Nephron progenitor cell (in vitro differentiated cells): Measurements from ENCODE around the gene ZFAND3.

Source experiments
- DNase-seq: peaks from one replicate; pipeline ENCODE4 v3.0.0; 2021
- H3K27ac Mint-ChIP-seq: 2 replicates; pipeline ENCODE4 v1.8.0; 2021; ENCODE audit warnings: mild to moderate bottlenecking, moderate library complexity, mixed read lengths
- H3K27me3 Mint-ChIP-seq: 2 replicates; pipeline ENCODE4 v1.8.0; 2021; ENCODE audit warnings: mild to moderate bottlenecking, low read depth, mixed read lengths; ENCODE audit not compliant: poor library complexity
- H3K36me3 Mint-ChIP-seq: 2 replicates; pipeline ENCODE4 v1.8.0; 2021; ENCODE audit warnings: low read depth, mixed read lengths
- H3K4me1 Mint-ChIP-seq: 2 replicates; pipeline ENCODE4 v1.8.0; 2021; ENCODE audit warnings: mixed read lengths
- H3K4me3 Mint-ChIP-seq: 2 replicates; pipeline ENCODE4 v1.8.0; 2021; ENCODE audit warnings: mild to moderate bottlenecking, moderate library complexity, mixed read lengths
- H3K9me3 Mint-ChIP-seq: 2 replicates; pipeline ENCODE4 v1.8.0; 2021; ENCODE audit warnings: mild to moderate bottlenecking, moderate library complexity, mixed read lengths
- CTCF ChIP-seq: fragments of 200-600 bp; sonication (generic); IDR thresholded peaks from 2 replicates; pipeline ENCODE4 v1.5.0; 2021; ENCODE audit warnings: antibody characterized with exemption

ZFAND3 gene

GRCh38 chr6:37779902-37780628, 39.5 kb upstream of the ZFAND3 start:
- Mint-ChIP-seq H3K4me1 (peaks cover 74% of the 10 kb centered on the region), H3K4me3 (no peak overlapping the region), H3K27ac (no peak overlapping the region), H3K9me3 (no peaks in the 10 kb centered on the region), H3K36me3 (no peaks in the 10 kb centered on the region), H3K27me3 (peaks cover 50% of the 10 kb centered on the region)
- no peak for DNase-seq
- no peak for TF ChIP-seq CTCF

GRCh38 chr6:37781788-37782187, 37.7 kb upstream of the ZFAND3 start:
- DNase-seq, result no peak
- H3K36me3 Mint-ChIP-seq, result no peaks in the 10 kb centered on the region
- no peak overlapping the region for H3K27ac Mint-ChIP-seq
- no peak for TF ChIP-seq CTCF
- H3K4me1 Mint-ChIP-seq, result peaks cover 75% of the 10 kb centered on the region
- H3K4me3 Mint-ChIP-seq, result no peak overlapping the region
- H3K27me3 Mint-ChIP-seq, result peaks cover 46% of the 10 kb centered on the region
- no peaks in the 10 kb centered on the region for H3K9me3 Mint-ChIP-seq

- no peak for DNase-seq
- H3K4me1 Mint-ChIP-seq, result peaks cover 61% of the 10 kb centered on the region
- H3K9me3 Mint-ChIP-seq, result no peaks in the 10 kb centered on the region
- no peaks in the 10 kb centered on the region for H3K36me3 Mint-ChIP-seq
- H3K4me3 Mint-ChIP-seq, result peak overlapping the region; percentile 81
- TF ChIP-seq CTCF, result no peak
- H3K27ac Mint-ChIP-seq, result no peak overlapping the region
- peaks cover 36% of the 10 kb centered on the region for H3K27me3 Mint-ChIP-seq
Measured at GRCh38 chr6:37783025-37783855, 36.3 kb upstream of the ZFAND3 start.

GRCh38 chr6:37783856-37784584, 35.5 kb upstream of the ZFAND3 start:
- Mint-ChIP-seq H3K27ac (no peak overlapping the region), H3K27me3 (peaks cover 32% of the 10 kb centered on the region), H3K4me1 (peaks cover 53% of the 10 kb centered on the region), H3K36me3 (no peaks in the 10 kb centered on the region), H3K9me3 (no peaks in the 10 kb centered on the region), H3K4me3 (peak overlapping the region; percentile 81)
- peak; percentile 49 for DNase-seq
- no peak for TF ChIP-seq CTCF

- H3K27ac Mint-ChIP-seq, result no peak overlapping the region
- H3K36me3 Mint-ChIP-seq, result no peaks in the 10 kb centered on the region
- TF ChIP-seq CTCF, result no peak
- peaks cover 51% of the 10 kb centered on the region for H3K4me1 Mint-ChIP-seq
- H3K4me3 Mint-ChIP-seq, result peak overlapping the region; percentile 36
- H3K27me3 Mint-ChIP-seq, result peaks cover 28% of the 10 kb centered on the region
- no peak for DNase-seq
- no peaks in the 10 kb centered on the region for H3K9me3 Mint-ChIP-seq
Measured at GRCh38 chr6:37784585-37784967, 35.0 kb upstream of the ZFAND3 start.
